ENCODE data around the gene ARHGAP44. TPM values are rescaled to one million over a fixed set of nuclear protein-coding genes. Genes with fewer than 3 reads are reported as not detected.

Gene ARHGAP44
- total RNA-seq, 1 experiment from 2014 or later, result 9.9 TPM

- Histone ChIP-seq H3K23me2 (ENCODE audit: insufficient read length, low read depth, low read length, poor library complexity, severe bottlenecking) (no peaks in the 10 kb centered on the region), H4K91ac (ENCODE audit: insufficient read length, low read depth, low read length) (no peak overlapping the region), H3K23ac (ENCODE audit: insufficient read length, low read depth, low read length) (no peak overlapping the region), H4K20me1 (ENCODE audit: control insufficient read depth, insufficient read depth, insufficient read length) (no peaks in the 10 kb centered on the region), H3K79me2 (ENCODE audit: insufficient read depth, low read length) (no peaks in the 10 kb centered on the region), H4K5ac (ENCODE audit: insufficient read length, low read depth, low read length) (no peak overlapping the region), H3K56ac (ENCODE audit: insufficient read length, low read depth, low read length) (no peak overlapping the region), H3K9me3 (ENCODE audit: control insufficient read depth, low read depth, low read length) (peaks cover 10% of the 10 kb centered on the region), H3T11ph (ENCODE audit: low read length) (no peak overlapping the region), H2BK12ac (ENCODE audit: insufficient read length, low read depth, low read length) (no peak overlapping the region), H2BK120ac (ENCODE audit: low read depth, low read length, poor library complexity, severe bottlenecking) (no peak overlapping the region), H3K27me3 (ENCODE audit: insufficient read depth, low read length) (no peaks in the 10 kb centered on the region), H3K14ac (ENCODE audit: insufficient read depth, low read length) (no peak overlapping the region), H3K9ac (ENCODE audit: extremely low read depth, insufficient read length, low read length) (no peak overlapping the region), H3K4me1 (ENCODE audit: insufficient read depth, low read length) (peaks cover 2% of the 10 kb centered on the region; the same call in 1 of the 2 replicates), H3K27ac (ENCODE audit: insufficient read length, low read depth, low read length) (no peak overlapping the region), H2BK5ac (ENCODE audit: insufficient read length, low read length) (no peak overlapping the region), H3K18ac (ENCODE audit: insufficient read length, low read depth, low read length) (no peak overlapping the region), H3K79me1 (ENCODE audit: insufficient read depth, low read depth, low read length, poor library complexity, severe bottlenecking) (peaks cover 4% of the 10 kb centered on the region), H4K8ac (replicated peaks; ENCODE audit: insufficient read length, low read depth, low read length) (no peak overlapping the region), H2AFZ (ENCODE audit: low read length) (no peak overlapping the region), H2BK15ac (ENCODE audit: low read depth, low read length) (no peak overlapping the region), H2AK5ac (ENCODE audit: insufficient read length, low read length) (no peak overlapping the region), H3K4ac (ENCODE audit: low read depth, low read length) (no peak overlapping the region), H3K4me2 (ENCODE audit: insufficient read depth, insufficient read length, low read length) (no peak overlapping the region), H2BK20ac (ENCODE audit: low read depth, low read length, poor library complexity, severe bottlenecking) (no peak overlapping the region)
- no peak overlapping the region for H3K27ac Mint-ChIP-seq
- no peak for DNase-seq
- no peak for TF ChIP-seq CTCF (conservative IDR thresholded peaks at IDR 0.05)
- WGBS (ENCODE audit: extremely low coverage, insufficient read length, low lambda C conversion rate), result no CpG with 5 or more reads among the region's 5 CpGs
- peaks cover 19% of the 10 kb centered on the region in 2 experiments for H3K9me3 Mint-ChIP-seq
- H3K4me1 Mint-ChIP-seq, result peaks cover 10 to 14% of the 10 kb centered on the region in 2 experiments
- no peak overlapping the region for H3K4me3 Mint-ChIP-seq
- H3K36me3 Mint-ChIP-seq (ENCODE audit: insufficient read depth in 1 of 3, low read depth in 3 of 3), result peaks cover 17 to 30% (median 22%) of the 10 kb centered on the region in 3 experiments
- H3K27me3 Mint-ChIP-seq (ENCODE audit: low read depth), result no peaks in the 10 kb centered on the region
These were observed 23.6 kb downstream of the ARHGAP44 start for GRCh38 chr17:12812877-12813276.
